ENCODE data around the gene RAB5B.

GRCh38 chr12:55934773-55935172 is 39.1 kb upstream of the RAB5B start:
- TF ChIP-seq CTCF (IDR thresholded peaks at IDR 0.05) (no peak), POLR2A (IDR thresholded peaks at IDR 0.05) (no peak), POLR2AphosphoS5 (IDR thresholded peaks at IDR 0.05) (no peak), EP300 (IDR thresholded peaks at IDR 0.05) (no peak)

All from sigmoid colon (tissue), 4 donors.